GM06990 (cell line): Measurements from ENCODE around the gene DYNLT1.
A peak's percentile ranks its signal among the peaks of the same experiment; 100 is the strongest.

Source experiments
- DNase-seq: peaks from one replicate; pipeline ENCODE4 v3.0.0-alpha.2; 2011; ENCODE audit not compliant: insufficient read length; ENCODE audit errors: extremely low read depth
- H3K27me3 ChIP-seq: replicated peaks from 2 replicates; pipeline ENCODE4 v1.6.0; 2011; ENCODE audit warnings: low read length; ENCODE audit not compliant: control insufficient read depth, insufficient read depth
- H3K36me3 ChIP-seq: 2 replicates; pipeline ENCODE4 v1.5.1; 2011; ENCODE audit warnings: low read length; ENCODE audit not compliant: control insufficient read depth, insufficient read depth
- H3K4me3 ChIP-seq: replicated peaks from 2 replicates; pipeline ENCODE4 v1.5.1; 2011; ENCODE audit warnings: low read depth, mild to moderate bottlenecking, control low read depth, low read length
- TF ChIP-seq, protein P1 (sequence below): IDR thresholded peaks from 2 replicates; pipeline ENCODE4 v1.5.1; 2011; ENCODE audit warnings: low read length, control low read depth, mild to moderate bottlenecking, inconsistent platforms; ENCODE audit not compliant: insufficient read depth, poor library complexity, severe bottlenecking

DYNLT1 gene

DNA sequence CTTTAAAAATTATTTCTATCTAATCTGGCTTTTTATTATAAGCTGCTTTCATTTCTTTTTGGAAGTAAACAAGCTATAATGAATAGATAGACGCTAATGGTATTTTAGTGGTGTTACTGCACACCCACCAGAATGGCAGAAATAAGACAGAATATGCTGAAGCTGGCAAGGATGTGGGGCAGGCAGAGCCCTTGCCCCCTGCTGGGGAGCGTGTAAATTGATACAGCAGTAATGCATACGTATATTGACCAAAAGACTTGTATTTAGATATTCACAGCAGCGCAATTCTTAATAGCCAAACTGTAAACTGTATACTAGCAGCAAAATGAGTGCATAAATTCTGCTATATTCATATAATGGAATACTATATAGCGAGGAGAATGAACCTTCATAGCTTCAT is 49.3 kb downstream of the DYNLT1 start:
- no peak for DNase-seq
- peaks cover 8% of the 10 kb centered on the region for H3K36me3 ChIP-seq

DNA sequence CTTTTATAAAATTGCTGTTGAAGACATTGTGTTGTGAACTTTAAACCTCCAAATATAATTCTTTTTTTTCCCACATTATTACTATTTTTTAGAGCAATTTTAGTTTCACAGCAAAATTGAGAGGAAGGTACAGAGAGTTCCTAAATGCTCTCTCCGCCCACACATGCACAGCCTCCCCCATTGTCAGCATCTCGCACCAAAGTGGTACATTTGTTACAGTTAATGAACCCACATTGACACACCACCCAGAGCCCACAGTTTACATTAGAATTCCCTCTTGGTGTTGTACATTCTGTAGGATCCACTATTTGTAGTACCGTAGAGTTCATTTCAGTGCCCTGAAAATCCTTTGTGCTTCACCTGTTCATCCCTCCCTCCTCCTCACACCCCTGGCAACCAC is 50.9 kb downstream of the DYNLT1 start:
- Histone ChIP-seq H3K27me3 (no peaks in the 10 kb centered on the region), H3K4me3 (no peak overlapping the region), H3K36me3 (peaks cover 8% of the 10 kb centered on the region)
- TF ChIP-seq, protein P1, sequence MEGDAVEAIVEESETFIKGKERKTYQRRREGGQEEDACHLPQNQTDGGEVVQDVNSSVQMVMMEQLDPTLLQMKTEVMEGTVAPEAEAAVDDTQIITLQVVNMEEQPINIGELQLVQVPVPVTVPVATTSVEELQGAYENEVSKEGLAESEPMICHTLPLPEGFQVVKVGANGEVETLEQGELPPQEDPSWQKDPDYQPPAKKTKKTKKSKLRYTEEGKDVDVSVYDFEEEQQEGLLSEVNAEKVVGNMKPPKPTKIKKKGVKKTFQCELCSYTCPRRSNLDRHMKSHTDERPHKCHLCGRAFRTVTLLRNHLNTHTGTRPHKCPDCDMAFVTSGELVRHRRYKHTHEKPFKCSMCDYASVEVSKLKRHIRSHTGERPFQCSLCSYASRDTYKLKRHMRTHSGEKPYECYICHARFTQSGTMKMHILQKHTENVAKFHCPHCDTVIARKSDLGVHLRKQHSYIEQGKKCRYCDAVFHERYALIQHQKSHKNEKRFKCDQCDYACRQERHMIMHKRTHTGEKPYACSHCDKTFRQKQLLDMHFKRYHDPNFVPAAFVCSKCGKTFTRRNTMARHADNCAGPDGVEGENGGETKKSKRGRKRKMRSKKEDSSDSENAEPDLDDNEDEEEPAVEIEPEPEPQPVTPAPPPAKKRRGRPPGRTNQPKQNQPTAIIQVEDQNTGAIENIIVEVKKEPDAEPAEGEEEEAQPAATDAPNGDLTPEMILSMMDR, result no peak
- DNase-seq, result no peak

More for the DNA sequence above, 49.3 kb downstream of the DYNLT1 start:
- TF ChIP-seq, protein P1, result peak; percentile 34
- Histone ChIP-seq H3K27me3 (no peaks in the 10 kb centered on the region), H3K4me3 (no peak overlapping the region)

DNA sequence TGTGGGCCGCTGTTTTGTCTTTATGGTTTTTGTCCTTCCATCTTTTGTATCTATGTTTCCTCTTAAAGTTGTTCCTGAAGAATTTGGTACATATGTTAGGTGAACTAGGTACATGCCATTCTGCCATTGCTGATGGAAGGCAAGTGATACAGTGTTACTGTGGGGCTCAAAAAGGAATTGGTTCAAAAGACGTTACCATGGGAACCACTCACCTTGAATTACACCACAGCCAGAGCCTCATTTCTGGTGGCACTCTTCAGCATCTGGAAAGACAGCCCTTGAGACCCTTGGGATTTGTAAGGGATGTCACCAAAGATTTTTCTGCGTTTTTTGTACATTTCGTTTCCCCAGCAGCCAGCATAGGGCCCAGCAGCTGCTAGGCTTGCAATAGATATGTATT is 52.7 kb downstream of the DYNLT1 start:
- TF ChIP-seq, protein P1, result no peak
- Histone ChIP-seq H3K4me3 (no peak overlapping the region), H3K36me3 (peaks cover 14% of the 10 kb centered on the region)

DNA sequence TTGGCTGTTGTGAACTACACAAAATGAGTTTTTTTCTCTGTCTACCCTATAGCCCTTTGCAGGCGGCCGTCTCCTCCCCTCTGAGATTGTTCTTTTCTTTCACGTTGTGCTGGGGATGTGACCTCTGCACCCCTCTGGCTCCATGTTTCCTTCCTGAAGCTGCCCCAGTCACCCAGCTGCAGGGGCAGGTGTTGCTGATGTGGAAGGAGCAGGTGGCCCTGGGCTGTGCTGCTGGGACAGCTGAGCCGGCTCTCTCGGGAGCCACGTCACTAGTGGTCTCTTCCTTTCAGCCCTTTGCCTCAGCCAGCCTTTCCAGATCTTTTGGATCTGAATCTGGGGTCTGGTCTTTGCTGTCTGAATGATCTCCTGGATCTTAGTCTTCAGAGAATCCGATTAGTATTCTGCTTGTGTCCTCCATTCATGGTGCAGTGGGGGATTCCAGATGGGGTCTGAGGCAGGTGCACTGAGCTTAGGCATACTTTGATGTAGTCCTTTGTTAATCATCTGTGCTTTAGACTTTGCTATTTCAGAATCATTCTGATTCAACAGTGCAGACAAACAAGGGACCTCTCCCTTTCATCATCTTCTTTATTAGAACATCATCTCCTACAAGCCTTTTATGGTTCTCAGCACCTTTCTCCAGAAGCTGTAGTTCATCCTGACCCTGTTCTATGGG is 53.3 kb downstream of the DYNLT1 start:
- Histone ChIP-seq H3K4me3 (no peak overlapping the region), H3K36me3 (peaks cover 18% of the 10 kb centered on the region), H3K27me3 (no peaks in the 10 kb centered on the region)
- no peak for DNase-seq
- TF ChIP-seq, protein P1, result no peak

More for the DNA sequence above, 52.7 kb downstream of the DYNLT1 start:
- H3K27me3 ChIP-seq, result no peaks in the 10 kb centered on the region
- DNase-seq, result no peak

DNA sequence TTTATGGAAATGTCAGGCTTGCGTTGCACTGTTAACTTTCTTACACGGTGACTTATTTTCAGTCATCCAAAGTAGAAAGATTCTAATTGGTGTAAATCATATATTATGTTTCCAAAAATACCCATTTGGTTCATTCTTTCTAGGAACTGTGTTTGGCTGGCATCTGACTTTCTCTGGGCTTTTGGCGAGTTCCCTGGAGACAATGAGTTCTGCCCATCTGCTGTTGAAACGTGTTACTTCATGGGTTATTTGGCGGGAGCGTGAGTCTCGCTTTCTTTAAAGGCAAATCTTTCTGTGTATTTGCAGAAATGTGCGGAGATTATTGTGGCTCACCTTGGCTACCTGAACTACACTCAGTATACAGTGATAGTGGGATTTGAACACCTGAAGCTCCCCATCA is 55.2 kb downstream of the DYNLT1 start:
- Histone ChIP-seq H3K27me3 (no peaks in the 10 kb centered on the region), H3K4me3 (no peak overlapping the region), H3K36me3 (peaks cover 24% of the 10 kb centered on the region)
- DNase-seq, result no peak
- TF ChIP-seq, protein P1, result no peak

DNA sequence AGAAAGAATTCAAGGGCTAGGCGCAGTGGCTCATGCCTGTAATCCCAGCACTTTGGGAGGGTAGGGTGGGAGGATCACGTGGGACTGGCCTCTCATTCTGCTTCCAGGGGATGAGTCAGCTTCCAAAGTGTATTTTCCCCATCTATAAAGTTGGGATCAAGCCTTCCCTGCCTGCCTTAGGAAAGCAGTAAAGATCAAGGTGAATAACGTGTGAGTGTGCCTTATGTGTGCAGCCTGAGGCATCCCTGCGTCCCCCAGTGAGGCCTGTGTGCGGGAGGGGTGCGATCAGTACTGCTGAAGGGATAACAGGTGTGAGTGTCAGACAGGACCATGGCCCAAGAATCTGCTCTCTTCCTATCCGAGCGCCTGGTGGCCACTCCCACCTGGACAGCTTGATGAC is 57.9 kb downstream of the DYNLT1 start:
- no peak for DNase-seq
- Histone ChIP-seq H3K36me3 (peaks cover 28% of the 10 kb centered on the region), H3K27me3 (no peaks in the 10 kb centered on the region), H3K4me3 (no peak overlapping the region)
- TF ChIP-seq, protein P1, result no peak
